Suprapubic skin (tissue), 4 donors: ENCODE results near the gene MDH1. TPM values are rescaled to one million over a fixed set of nuclear protein-coding genes. Genes with fewer than 3 reads are reported as not detected.
A peak's percentile ranks its signal among the peaks of the same experiment; 100 is the strongest.

Source experiments
- DNase-seq, 2 donors: peaks; one replicate each; pipeline ENCODE4 v3.0.0-alpha.2; 2019; ENCODE audit warnings: low spot score in 2 of 2
- H3K27ac ChIP-seq: fragments of 200-600 bp; sonication (generic); one replicate; pipeline ENCODE4 v1.5.1; 2019
- H3K27me3 ChIP-seq: fragments of 200-600 bp; sonication (generic); one replicate; pipeline ENCODE4 v1.5.1; 2019
- H3K36me3 ChIP-seq: fragments of 200-600 bp; sonication (generic); one replicate; pipeline ENCODE4 v1.5.1; 2019
- H3K4me1 ChIP-seq: fragments of 200-600 bp; sonication (generic); one replicate; pipeline ENCODE4 v1.5.1; 2019
- H3K4me3 ChIP-seq: fragments of 200-600 bp; sonication (generic); one replicate; pipeline ENCODE4 v1.5.1; 2019; ENCODE audit warnings: mild to moderate bottlenecking
- H3K9me3 ChIP-seq: fragments of 200-600 bp; sonication (generic); one replicate; pipeline ENCODE4 v1.5.1; 2019
- CTCF ChIP-seq, 2 donors: fragments of 200-600 bp in 1 of 2; fragments of 450-650 bp in 1 of 2; sonication (generic) in 1 of 2; IDR thresholded peaks; one replicate each; pipeline ENCODE4 v1.5.1; 2016 to 2019; ENCODE audit warnings: antibody characterized with exemption in 2 of 2, mild to moderate bottlenecking in 1 of 2, moderate library complexity in 1 of 2
- EP300 ChIP-seq: sonication (generic); formaldehyde crosslinking; IDR thresholded peaks from one replicate; pipeline ENCODE4 v1.6.1; 2017; ENCODE audit warnings: antibody characterized with exemption
- POLR2A ChIP-seq, 2 donors: fragments of 450-650 bp; IDR thresholded peaks; one replicate each; pipeline ENCODE4 v1.6.1; 2017; ENCODE audit warnings: antibody characterized with exemption in 2 of 2, mild to moderate bottlenecking in 2 of 2, moderate library complexity in 2 of 2
- POLR2AphosphoS5 ChIP-seq, 3 donors: sonication (generic); formaldehyde crosslinking; IDR thresholded peaks; one replicate each; pipeline ENCODE4 v1.6.1; 2017; ENCODE audit warnings: antibody characterized with exemption in 3 of 3
- WGBS: methylation state at CpG from one replicate; pipeline ENCODE4 v1.1.5; 2018; 5-methylcytosine and 5-hydroxymethylcytosine counted together
- total RNA-seq, 4 donors: library from RNA; depleted of rRNA; stranded (reverse); fragments of >200 nt; gene quantifications; one replicate each; pipeline ENCODE4 v1.1.0, GENCODE V29; 2016

Gene MDH1
- total RNA-seq, 4 donors from 2014 or later: 90.7 to 153 (median 131) TPM

GRCh38 chr2:63613391-63613901, 24.7 kb downstream of the MDH1 start:
- Histone ChIP-seq H3K27ac (no peak overlapping the region), H3K27me3 (no peaks in the 10 kb centered on the region), H3K4me3 (no peak overlapping the region), H3K9me3 (no peaks in the 10 kb centered on the region), H3K36me3 (no peaks in the 10 kb centered on the region), H3K4me1 (peaks cover 12% of the 10 kb centered on the region)
- 70% methylated on average over 2 of the region's 2 CpGs for WGBS
- TF ChIP-seq POLR2A (IDR thresholded peaks at IDR 0.05) (no peak), CTCF (IDR thresholded peaks at IDR 0.05) (no peak)
- no peak for DNase-seq

GRCh38 chr2:63614448-63614968, 25.7 kb downstream of the MDH1 start:
- TF ChIP-seq EP300 (no peak), CTCF (IDR thresholded peaks at IDR 0.05) (no peak), POLR2AphosphoS5 (IDR thresholded peaks at IDR 0.05) (no peak), POLR2A (IDR thresholded peaks at IDR 0.05) (no peak)
- Histone ChIP-seq H3K27ac (peak overlapping the region; percentile 57), H3K4me3 (no peak overlapping the region), H3K9me3 (no peaks in the 10 kb centered on the region), H3K4me1 (peaks cover 12% of the 10 kb centered on the region), H3K27me3 (no peaks in the 10 kb centered on the region), H3K36me3 (no peaks in the 10 kb centered on the region)
- WGBS: 56% methylated on average over 2 of the region's 2 CpGs
- DNase-seq: no peak

GRCh38 chr2:63614983-63615945, 26.5 kb downstream of the MDH1 start:
- Histone ChIP-seq H3K4me1 (peaks cover 12% of the 10 kb centered on the region), H3K4me3 (peak overlapping the region; percentile 9), H3K9me3 (no peaks in the 10 kb centered on the region), H3K36me3 (no peaks in the 10 kb centered on the region), H3K27me3 (no peaks in the 10 kb centered on the region), H3K27ac (peak overlapping the region; percentile 57)
- TF ChIP-seq CTCF (IDR thresholded peaks at IDR 0.05) (no peak), POLR2AphosphoS5 (IDR thresholded peaks at IDR 0.05) (no peak)
- WGBS: 38% methylated on average over 9 of the region's 9 CpGs
- DNase-seq: no peak

- no peak overlapping the region for H3K4me3 ChIP-seq
- TF ChIP-seq EP300: no peak
- no peak for TF ChIP-seq POLR2A (IDR thresholded peaks at IDR 0.05)
- TF ChIP-seq POLR2AphosphoS5 (IDR thresholded peaks at IDR 0.05): no peak
- TF ChIP-seq CTCF (IDR thresholded peaks at IDR 0.05): no peak
- no peaks in the 10 kb centered on the region for H3K27me3 ChIP-seq
- peaks cover 12% of the 10 kb centered on the region for H3K4me1 ChIP-seq
- H3K27ac ChIP-seq: no peak overlapping the region
- 85% methylated on average over 1 of the region's 1 CpG for WGBS
- no peaks in the 10 kb centered on the region for H3K9me3 ChIP-seq
- no peaks in the 10 kb centered on the region for H3K36me3 ChIP-seq
- DNase-seq: no peak
These were observed 28.6 kb downstream of the MDH1 start for GRCh38 chr2:63617366-63617765.

DNA sequence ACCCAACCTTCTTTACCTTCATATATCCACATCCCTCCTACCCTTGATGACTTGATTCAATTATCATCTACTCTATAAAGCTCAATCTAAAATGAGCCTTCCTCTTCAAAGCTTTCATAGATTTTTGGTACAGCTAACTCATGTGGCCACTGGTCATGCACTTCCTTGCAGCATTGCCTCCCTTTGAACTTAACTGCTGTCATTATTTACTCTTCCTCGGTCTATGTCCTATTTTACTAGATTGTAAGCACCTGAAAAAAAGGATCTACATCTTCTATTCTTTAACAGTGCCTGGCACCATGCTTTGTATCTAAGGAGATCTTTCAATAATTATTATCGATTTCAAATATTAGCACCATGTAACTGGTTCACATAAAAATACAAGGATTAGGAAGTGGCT, 30.6 kb downstream of the MDH1 start:
- Histone ChIP-seq H3K36me3 (no peaks in the 10 kb centered on the region), H3K27me3 (no peaks in the 10 kb centered on the region), H3K4me3 (no peak overlapping the region), H3K9me3 (no peaks in the 10 kb centered on the region), H3K4me1 (peaks cover 12% of the 10 kb centered on the region), H3K27ac (no peak overlapping the region)
- 96% methylated on average over 2 of the region's 2 CpGs for WGBS
- DNase-seq: no peak
- no peak for TF ChIP-seq POLR2A (IDR thresholded peaks at IDR 0.05)
- no peak for TF ChIP-seq EP300
- no peak for TF ChIP-seq POLR2AphosphoS5 (IDR thresholded peaks at IDR 0.05)
- no peak for TF ChIP-seq CTCF (IDR thresholded peaks at IDR 0.05)
